Small intestine (tissue), 7 donors: ENCODE measurements around the gene LGALS8. TPM values are rescaled to one million over a fixed set of nuclear protein-coding genes. Genes with fewer than 3 reads are reported as not detected.
A peak's percentile ranks its signal among the peaks of the same experiment; 100 is the strongest.

Source experiments
- DNase-seq, 2 donors: peaks; one replicate each; pipeline versions ENCODE4 v3.0.0 to v3.0.0-alpha.2; 2013
- FAIRE-seq: peaks from 2 replicates; lab custom pipeline; 2012; peaks lifted over from hg19 to GRCh38; lab: Jason Lieb, UNC
- H3K27ac ChIP-seq, 3 donors: one replicate each; pipeline ENCODE4 v1.5.1; 2013; ENCODE audit warnings: low read length in 2 of 3, mild to moderate bottlenecking in 2 of 3, control low read depth in 1 of 3, inconsistent platforms in 1 of 3, low read depth in 1 of 3, moderate library complexity in 1 of 3
- H3K27me3 ChIP-seq, 3 donors: one replicate each; pipeline ENCODE4 v1.6.1; 2013; ENCODE audit warnings: low read length in 3 of 3, inconsistent platforms in 1 of 3; ENCODE audit not compliant: control insufficient read depth in 3 of 3, insufficient read depth in 3 of 3
- H3K36me3 ChIP-seq, 3 donors: one replicate each; pipeline ENCODE4 v1.6.1; 2013; ENCODE audit warnings: low read length in 3 of 3, inconsistent platforms in 1 of 3, low read depth in 1 of 3, mild to moderate bottlenecking in 1 of 3, moderate library complexity in 1 of 3; ENCODE audit not compliant: control insufficient read depth in 3 of 3, insufficient read depth in 2 of 3
- H3K4me1 ChIP-seq, 3 donors: one replicate each; pipeline ENCODE4 v1.6.1; 2013; ENCODE audit warnings: low read length in 2 of 3, inconsistent platforms in 1 of 3, low read depth in 1 of 3, mild to moderate bottlenecking in 1 of 3, moderate library complexity in 1 of 3; ENCODE audit not compliant: control insufficient read depth in 3 of 3, insufficient read depth in 2 of 3
- H3K4me3 ChIP-seq, 3 donors: one replicate each; pipeline ENCODE4 v1.5.1; 2013; ENCODE audit warnings: low read length in 3 of 3, control low read depth in 1 of 3, inconsistent platforms in 1 of 3, low read depth in 1 of 3, mild to moderate bottlenecking in 1 of 3, moderate library complexity in 1 of 3
- H3K9me3 ChIP-seq, 2 donors: one replicate each; pipeline ENCODE4 v1.6.1; 2013; ENCODE audit warnings: low read depth in 1 of 2, low read length in 1 of 2; ENCODE audit not compliant: control insufficient read depth in 2 of 2, insufficient read depth in 1 of 2
- WGBS, 3 donors: extraction: QIAGEN DNeasy Blood & Tissue Kit; methylation state at CpG; one replicate each; pipeline ENCODE4 v1.1.7; 2013; 5-methylcytosine and 5-hydroxymethylcytosine counted together
- polyA plus RNA-seq, 4 donors: library from polyadenylated mRNA; stranded (reverse) in 3 of 4; unstranded in 1 of 4; fragments of 200-250 nt in 3 of 4; fragments of 120-200 nt in 1 of 4; gene quantifications; one replicate each; pipeline versions ENCODE4 v1.2.1 to v1.2.3, GENCODE V29; 2013
- donor health status: healthy with polysubstance abuse.
- donor health status: control.
- donor health status: control.
- donor health status: Bipolar disorder and iron deficiency.
- donor health status: healthy.

LGALS8 gene
- polyA plus RNA-seq, 4 donors = 15.0 to 53.2 (median 18.0) TPM

DNA sequence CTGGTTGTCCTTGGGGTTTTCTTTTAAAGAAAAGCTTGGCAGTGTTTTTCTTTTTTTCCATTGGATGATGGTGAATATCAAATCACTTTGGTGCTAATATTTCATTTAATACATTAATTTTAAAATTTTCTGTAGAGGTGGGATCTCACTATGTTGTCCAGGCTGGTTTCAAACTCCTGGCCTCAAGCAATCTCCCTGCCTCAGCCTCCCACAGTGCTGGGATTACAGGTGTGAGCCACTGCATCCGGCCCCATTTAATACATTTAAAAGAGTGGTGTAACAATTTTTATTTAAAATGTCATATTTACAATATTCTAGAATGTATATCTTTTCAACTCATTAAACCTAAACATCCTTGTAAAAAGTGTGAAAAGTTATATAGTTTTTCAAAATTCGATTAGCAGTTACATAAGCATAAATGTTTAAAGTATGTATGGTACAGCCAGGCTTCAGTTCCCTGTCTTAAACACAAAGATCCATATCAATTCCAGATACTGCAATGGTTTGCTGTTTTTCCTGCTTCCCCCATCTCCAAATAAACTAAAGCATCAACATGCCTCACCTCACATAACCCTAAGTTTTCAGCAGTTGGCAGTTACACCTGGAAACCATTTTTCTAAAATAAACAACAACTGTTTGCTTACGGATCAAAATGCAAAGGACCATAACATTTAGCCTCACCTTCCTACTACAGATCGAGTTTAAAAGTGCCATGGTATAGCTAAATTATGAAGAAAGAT, 8.9 kb upstream of the LGALS8 start:
- no peak for DNase-seq
- H3K4me1 ChIP-seq = peaks cover 0 to 4% (median 0%) of the 10 kb centered on the region in 3 donors
- H3K27ac ChIP-seq = no peak overlapping the region
- H3K9me3 ChIP-seq = no peaks in the 10 kb centered on the region
- no peaks in the 10 kb centered on the region for H3K36me3 ChIP-seq
- H3K4me3 ChIP-seq = no peak overlapping the region
- FAIRE-seq = no peak
- no peaks in the 10 kb centered on the region for H3K27me3 ChIP-seq
- 49 to 63% (median 58%) methylated on average over 4 of the region's 4 CpGs for WGBS, 3 donors

DNA sequence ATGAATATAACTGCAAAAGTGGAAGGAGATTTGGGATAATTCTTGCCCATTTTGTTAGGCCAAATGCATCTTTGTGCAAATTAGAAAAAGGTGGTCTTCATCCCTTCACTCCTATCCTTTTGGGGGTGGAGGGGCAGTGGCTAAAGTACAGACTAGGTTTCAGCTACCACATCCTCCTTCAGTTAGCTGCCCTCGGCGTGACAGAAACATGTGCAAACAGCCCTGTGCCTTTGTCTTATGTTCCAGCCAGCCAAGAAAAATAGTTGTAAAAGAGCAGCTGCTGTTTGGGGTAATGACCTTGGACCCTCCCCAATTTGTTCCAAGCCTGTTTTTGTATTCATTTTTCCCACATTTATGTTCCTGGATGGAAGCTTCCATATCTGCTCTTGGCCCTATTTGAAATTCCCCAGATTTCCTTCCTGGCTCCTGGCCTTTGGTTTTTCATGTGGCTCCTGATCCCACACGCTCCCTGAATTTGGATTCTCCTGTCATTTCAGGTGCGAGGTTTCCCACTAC, 8.3 kb upstream of the LGALS8 start:
- DNase-seq = no peak
- H3K4me3 ChIP-seq = no peak overlapping the region

DNA sequence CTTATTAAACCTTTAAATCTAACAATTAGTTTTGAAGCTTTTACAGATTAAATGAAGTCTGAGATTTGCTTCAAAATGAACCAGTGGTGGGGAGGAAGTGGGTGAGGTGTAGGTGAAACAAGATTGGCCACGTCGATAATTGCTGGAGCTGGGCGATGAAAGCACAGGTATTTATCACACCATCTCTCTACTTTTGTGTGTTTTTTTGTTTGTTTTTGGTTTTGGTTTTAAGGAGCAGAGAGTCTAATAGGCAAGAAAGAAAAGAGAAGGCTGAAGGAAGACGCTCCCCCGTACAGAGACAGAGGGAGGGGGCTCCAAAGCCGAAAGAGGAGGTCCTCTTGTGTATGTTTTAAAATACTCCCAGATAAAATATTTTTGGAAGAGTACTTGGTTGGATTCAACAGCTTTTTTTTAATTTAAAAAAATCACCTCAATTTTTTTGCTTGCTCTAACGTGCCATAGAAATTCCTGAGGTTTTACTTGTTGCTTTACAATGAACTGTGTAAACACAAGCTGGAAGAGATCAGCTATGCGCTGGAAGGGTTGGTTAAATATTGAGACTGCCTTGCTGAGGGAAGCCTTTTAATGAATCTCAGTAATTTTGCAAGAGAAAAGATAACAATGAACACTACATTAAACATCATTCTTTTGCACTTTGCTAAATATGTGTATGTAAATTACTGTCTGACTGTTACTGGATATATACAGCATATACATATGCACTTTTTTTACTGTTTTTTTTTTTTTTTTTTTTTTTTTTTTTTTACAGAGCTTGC, 6.7 kb upstream of the LGALS8 start:
- Histone ChIP-seq H3K9me3 (no peaks in the 10 kb centered on the region), H3K36me3 (no peaks in the 10 kb centered on the region), H3K4me3 (no peak overlapping the region), H3K4me1 (no peaks in the 10 kb centered on the region), H3K27me3 (no peaks in the 10 kb centered on the region), H3K27ac (no peak overlapping the region)
- no peak for FAIRE-seq
- 34 to 55% (median 43%) methylated on average over 8 of the region's 8 CpGs for WGBS, 3 donors
- DNase-seq = peak; percentile 15 to 23

More for the DNA sequence above, 8.3 kb upstream of the LGALS8 start:
- no peaks in the 10 kb centered on the region for H3K36me3 ChIP-seq
- FAIRE-seq = no peak
- 37 to 58% (median 57%) methylated on average over 4 of the region's 4 CpGs for WGBS, 3 donors
- H3K9me3 ChIP-seq = no peaks in the 10 kb centered on the region
- no peak overlapping the region for H3K27ac ChIP-seq
- H3K27me3 ChIP-seq = no peaks in the 10 kb centered on the region
- no peaks in the 10 kb centered on the region for H3K4me1 ChIP-seq

DNA sequence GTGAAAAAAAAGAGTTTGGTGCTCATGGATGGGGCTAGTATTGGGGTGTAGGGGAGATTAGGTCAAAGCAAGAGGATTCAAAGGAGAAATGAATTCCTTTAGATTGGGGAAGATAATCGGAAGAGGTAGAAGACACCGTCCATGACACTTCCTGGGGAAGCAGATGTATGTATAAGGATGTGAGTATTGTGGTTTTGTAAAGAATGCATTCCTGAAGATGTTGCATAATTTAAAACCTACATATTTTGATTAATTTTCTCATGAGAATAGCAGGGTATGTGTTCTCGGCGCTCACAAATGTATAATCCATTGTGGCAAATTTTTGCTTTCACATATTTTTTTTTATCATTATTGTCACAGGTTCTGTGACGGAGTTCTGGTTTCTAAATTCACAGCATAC, 5.5 kb upstream of the LGALS8 start:
- no peak for DNase-seq
- WGBS, 3 donors = 80 to 87% (median 82%) methylated on average over 5 of the region's 5 CpGs
- FAIRE-seq = no peak

DNA sequence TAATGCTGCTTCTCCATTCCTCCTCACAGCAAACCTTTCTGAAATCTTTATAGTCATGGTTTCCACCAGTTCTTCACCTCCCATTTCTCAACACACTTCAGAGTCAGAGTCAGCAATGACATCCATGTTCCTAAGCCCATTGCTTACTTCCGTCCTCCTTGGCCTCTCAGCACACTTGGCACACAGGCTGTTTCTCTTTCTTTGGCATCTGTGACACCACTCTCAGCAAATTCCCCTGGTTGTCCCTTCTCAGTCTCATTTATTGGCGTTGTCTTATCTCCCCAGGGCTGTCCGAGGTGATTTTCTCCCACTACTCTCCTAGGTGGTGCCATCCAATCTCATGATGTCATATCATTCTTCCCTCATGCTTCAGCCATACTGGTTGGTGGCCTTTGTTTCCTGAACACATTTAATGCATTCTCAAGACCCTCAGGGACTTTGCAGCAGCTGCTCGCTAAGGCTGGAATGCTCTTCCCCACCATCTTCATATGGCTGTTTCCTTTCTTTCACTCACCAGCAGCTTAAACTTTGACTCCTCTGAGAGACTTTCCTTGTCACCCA, 3.3 kb upstream of the LGALS8 start:
- Histone ChIP-seq H3K36me3 (no peaks in the 10 kb centered on the region), H3K4me3 (no peak overlapping the region), H3K4me1 (no peaks in the 10 kb centered on the region), H3K27me3 (no peaks in the 10 kb centered on the region), H3K27ac (no peak overlapping the region), H3K9me3 (no peaks in the 10 kb centered on the region)
- 73 to 85% (median 79%) methylated on average over 4 of the region's 4 CpGs for WGBS, 3 donors
- DNase-seq = no peak
- FAIRE-seq = no peak

More for the DNA sequence above, 5.5 kb upstream of the LGALS8 start:
- H3K4me1 ChIP-seq = no peaks in the 10 kb centered on the region
- no peaks in the 10 kb centered on the region for H3K36me3 ChIP-seq
- H3K9me3 ChIP-seq = no peaks in the 10 kb centered on the region
- H3K4me3 ChIP-seq = no peak overlapping the region
- H3K27ac ChIP-seq = no peak overlapping the region
- H3K27me3 ChIP-seq = no peaks in the 10 kb centered on the region

DNA sequence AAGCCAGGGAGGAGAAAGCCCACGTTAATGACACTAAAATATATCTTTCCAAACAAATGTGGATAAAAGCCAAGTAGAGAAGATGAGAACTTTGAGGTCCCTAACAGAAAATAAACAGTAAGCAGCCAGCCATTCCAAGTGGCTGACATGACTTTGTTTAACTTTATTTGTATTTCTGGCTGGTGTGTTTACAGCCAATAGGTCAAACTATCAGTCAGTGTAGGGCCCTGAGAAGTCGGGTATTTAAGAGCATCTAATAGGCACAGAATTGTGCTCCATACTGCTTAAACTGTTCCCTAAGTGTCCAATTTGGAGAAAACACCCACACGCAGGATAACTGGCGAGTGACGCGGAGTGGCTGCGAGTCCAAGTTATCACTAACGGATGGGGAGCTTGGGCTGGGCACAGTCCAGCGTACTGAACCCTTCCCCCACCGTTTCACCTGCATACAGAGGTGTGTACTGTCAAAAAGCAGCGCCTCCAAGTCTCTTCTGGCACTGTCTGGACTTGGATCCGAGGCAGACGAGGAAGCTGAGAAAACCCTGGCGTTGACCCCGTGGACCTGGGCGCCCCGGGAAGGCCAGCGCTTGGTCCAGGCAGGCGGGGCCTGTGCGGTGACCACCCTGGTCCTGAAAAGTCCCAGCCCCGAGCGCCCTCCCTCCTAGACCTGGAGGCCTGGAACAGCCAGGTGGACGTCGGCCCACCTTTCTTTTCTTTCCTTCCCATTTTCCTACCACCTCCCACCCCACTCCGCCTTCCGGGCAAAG, 662 bp upstream of the LGALS8 start:
- Histone ChIP-seq H3K27me3 (no peaks in the 10 kb centered on the region), H3K4me1 (no peaks in the 10 kb centered on the region), H3K36me3 (peaks cover 5% of the 10 kb centered on the region in 3 donors), H3K9me3 (no peaks in the 10 kb centered on the region), H3K4me3 (peak overlapping the region; percentile 87 to 98 (median 89)), H3K27ac (peak overlapping the region; percentile 87 to 96 (median 89))
- 6 to 20% (median 15%) methylated on average over 26 of the region's 26 CpGs for WGBS, 3 donors
- FAIRE-seq (no peak), DNase-seq (peak; percentile 76 to 77)

DNA sequence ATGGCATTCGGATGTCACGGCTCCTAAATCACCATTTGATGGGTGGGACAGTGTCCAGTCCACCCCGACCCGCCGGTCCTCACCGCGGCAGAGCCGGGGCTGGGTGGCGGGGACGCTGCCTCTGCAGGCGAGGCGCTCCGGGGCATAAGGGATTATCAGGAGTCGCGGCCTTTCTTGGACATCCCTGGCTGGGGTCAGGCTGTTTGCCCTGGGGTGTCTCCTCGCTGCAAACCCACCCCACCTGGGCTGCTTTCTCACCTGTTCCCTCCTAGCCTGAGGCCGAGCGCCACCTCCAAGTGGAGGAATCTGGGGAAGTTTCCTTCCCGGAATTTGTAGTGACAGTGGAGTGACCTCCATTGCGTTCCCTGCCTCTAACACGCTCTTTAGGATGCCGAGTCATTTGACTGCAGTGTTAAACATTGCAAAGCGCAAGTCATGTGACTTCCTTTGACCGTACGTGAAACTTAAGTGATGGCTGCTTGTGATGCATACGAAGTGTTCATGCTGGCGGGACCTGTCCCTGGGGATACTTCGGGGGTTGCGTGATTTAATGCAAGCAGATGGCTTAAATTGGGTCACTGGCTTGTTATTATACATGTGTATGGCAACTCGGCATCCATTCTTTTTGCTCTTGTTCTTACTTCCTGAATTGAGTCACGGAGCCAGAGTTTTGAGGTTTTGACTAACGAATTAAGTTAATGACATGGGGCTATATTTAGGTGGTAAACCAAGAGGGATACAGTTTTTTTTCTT, 536 bp downstream of the LGALS8 start:
- Histone ChIP-seq H3K27me3 (no peaks in the 10 kb centered on the region), H3K4me3 (peak overlapping the region; percentile 87 to 98 (median 89)), H3K9me3 (no peaks in the 10 kb centered on the region), H3K36me3 (peaks cover 5 to 10% (median 5%) of the 10 kb centered on the region in 3 donors), H3K27ac (peak overlapping the region; percentile 87 to 96 (median 89)), H3K4me1 (no peaks in the 10 kb centered on the region)
- 0 to 1% (median 0%) methylated on average over 32 of the region's 32 CpGs for WGBS, 3 donors
- peak; percentile 86 to 89 for DNase-seq
- no peak for FAIRE-seq
